ENCODE data around the gene ADGRG6.

ADGRG6 gene

GRCh38 chr6:142485256-142485655, 183.4 kb downstream of the ADGRG6 start:
- no peak for DNase-seq (ENCODE audit: low read depth in 2 of 2)

DNA sequence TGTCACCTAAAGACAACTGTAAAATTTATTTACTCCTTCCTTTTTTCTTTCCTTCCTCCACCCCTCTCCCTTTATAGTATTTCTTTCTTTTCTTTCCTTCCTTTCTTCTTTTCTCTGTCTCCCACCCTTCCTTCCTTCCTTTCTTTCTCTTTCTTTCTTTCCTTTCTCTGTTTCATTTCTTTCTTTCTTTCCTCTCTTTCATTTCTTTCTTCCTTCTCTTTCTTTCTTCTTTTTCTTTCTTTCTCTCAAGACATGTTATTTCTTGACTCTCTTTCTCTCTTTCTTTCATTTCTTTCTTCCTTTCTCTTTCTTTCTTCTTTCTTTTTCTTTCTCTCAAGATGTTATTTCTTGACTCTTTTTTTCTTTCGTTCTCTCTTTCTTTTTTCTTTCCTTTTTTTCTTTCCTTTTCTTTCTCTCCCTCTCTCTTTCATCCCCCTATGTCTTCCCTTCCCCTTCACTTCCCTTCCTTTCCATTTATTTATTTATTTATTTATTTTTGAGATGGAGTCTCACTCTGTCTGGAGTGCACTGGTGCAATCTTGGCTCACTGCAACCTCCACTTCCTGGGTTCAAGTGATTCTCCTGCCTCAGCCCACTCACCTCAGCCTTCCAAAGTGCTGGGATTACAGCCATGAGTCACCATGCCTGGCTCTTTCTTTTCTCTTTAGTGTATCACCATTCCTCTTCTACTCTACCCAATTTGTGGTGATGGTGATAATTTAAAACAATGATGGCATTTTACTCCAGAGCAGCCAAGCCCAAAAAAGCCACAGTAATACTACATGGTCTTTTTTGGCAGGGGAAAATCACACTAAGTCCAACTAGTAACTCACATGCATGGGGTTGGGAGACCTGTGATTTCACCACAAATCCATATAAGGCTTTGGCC, 188.2 kb downstream of the ADGRG6 start:
- DNase-seq (ENCODE audit: low read depth in 2 of 2): no peak
